ENCODE measurements around the gene VEGFB. TPM values are rescaled to one million over a fixed set of nuclear protein-coding genes. Genes with fewer than 3 reads are reported as not detected.

The VEGFB gene
- total RNA-seq, 6 experiments from 2014 or later: 7.5 to 33.2 (median 16.6) TPM

DNA sequence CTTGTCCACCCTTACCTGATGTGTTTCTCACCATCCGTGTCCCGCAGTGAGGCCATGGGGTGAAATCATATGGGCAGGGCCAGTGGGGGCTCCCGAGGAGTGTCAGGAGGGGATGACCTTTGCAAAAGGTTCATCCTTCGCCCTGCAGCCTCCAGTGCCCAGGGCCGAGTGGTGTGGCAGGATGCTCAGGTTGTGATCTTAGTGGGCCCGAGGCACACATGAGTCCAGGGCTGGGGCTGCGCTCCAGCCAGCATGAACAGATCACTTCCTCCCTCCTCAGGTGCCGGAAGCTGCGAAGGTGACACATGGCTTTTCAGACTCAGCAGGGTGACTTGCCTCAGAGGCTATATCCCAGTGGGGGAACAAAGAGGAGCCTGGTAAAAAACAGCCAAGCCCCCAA lies 3.7 kb downstream of the VEGFB start:
- no peak overlapping the region for H3K4me3 ChIP-seq
- DNase-seq (peak in 2 of 3 donors; percentile 26 to 56), ATAC-seq (no peak)
- 33% methylated on average over 3 of the region's 9 CpGs for WGBS (ENCODE audit: insufficient coverage, low coverage, low lambda C conversion rate, missing lambda C conversion rate)
- H3K4me1 ChIP-seq: peaks cover 0 to 42% (median 14%) of the 10 kb centered on the region in 4 donors
- TF ChIP-seq, protein P1, sequence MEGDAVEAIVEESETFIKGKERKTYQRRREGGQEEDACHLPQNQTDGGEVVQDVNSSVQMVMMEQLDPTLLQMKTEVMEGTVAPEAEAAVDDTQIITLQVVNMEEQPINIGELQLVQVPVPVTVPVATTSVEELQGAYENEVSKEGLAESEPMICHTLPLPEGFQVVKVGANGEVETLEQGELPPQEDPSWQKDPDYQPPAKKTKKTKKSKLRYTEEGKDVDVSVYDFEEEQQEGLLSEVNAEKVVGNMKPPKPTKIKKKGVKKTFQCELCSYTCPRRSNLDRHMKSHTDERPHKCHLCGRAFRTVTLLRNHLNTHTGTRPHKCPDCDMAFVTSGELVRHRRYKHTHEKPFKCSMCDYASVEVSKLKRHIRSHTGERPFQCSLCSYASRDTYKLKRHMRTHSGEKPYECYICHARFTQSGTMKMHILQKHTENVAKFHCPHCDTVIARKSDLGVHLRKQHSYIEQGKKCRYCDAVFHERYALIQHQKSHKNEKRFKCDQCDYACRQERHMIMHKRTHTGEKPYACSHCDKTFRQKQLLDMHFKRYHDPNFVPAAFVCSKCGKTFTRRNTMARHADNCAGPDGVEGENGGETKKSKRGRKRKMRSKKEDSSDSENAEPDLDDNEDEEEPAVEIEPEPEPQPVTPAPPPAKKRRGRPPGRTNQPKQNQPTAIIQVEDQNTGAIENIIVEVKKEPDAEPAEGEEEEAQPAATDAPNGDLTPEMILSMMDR (IDR thresholded peaks at IDR 0.05): no peak
- TF ChIP-seq POLR2A (IDR thresholded peaks at IDR 0.05): no peak
- no peaks in the 10 kb centered on the region for H3K36me3 ChIP-seq
- intact Hi-C loops (cut with DNase I): no loop called here
- peak overlapping the region in 2 of 3 donors; percentile 5 to 97 for H3K27ac ChIP-seq
- H3K27me3 ChIP-seq: no peaks in the 10 kb centered on the region
- H3K9me3 ChIP-seq: no peaks in the 10 kb centered on the region

DNA sequence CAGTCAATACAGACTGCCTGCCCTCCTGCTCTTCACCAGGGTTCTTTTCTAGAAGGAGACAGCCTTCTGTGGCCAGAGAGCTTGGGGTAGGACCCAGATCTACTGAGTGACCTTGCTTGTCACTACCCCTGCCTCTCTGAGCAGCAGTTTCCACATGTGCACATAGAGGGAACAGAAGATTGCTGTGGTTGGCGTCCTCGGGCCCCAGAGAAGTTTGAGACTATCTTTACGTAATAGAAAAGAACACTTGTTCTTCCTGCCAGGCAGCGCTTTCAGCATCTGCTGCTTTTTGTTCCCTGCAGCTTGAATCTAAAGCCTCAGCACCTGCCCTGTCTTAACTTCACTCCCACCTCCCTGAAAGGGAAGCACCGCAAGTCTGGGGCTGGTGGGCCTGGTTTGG lies 4.6 kb downstream of the VEGFB start:
- Histone ChIP-seq H3K9me3 (no peaks in the 10 kb centered on the region), H3K27me3 (no peaks in the 10 kb centered on the region), H3K4me3 (no peak overlapping the region), H3K36me3 (peaks cover 0 to 5% (median 2%) of the 10 kb centered on the region in 4 donors), H3K27ac (peak overlapping the region in 2 of 3 donors; percentile 97 to 98), H3K4me1 (peaks cover 0 to 40% (median 14%) of the 10 kb centered on the region in 4 donors)
- DNase-seq (no peak), ATAC-seq (no peak)
- intact Hi-C loops (cut with DNase I): no loop called here
- no CpG with 5 or more reads among the region's 5 CpGs for WGBS (ENCODE audit: insufficient coverage, low coverage, low lambda C conversion rate, missing lambda C conversion rate)
- TF ChIP-seq, protein P1 (IDR thresholded peaks at IDR 0.05): no peak
- no peak for TF ChIP-seq POLR2A (IDR thresholded peaks at IDR 0.05)

GRCh38 chr11:64239662-64240434 lies 5.5 kb downstream of the VEGFB start:
- no peaks in the 10 kb centered on the region for H3K27me3 ChIP-seq
- H3K9me3 ChIP-seq: no peaks in the 10 kb centered on the region
- DNase-seq (peak in 1 of 3 donors; percentile 43), ATAC-seq (no peak)
- peaks cover 0 to 5% (median 2%) of the 10 kb centered on the region in 4 donors for H3K36me3 ChIP-seq
- intact Hi-C loops (cut with DNase I): no loop called here
- H3K4me3 ChIP-seq: peak overlapping the region; percentile 93 to 98 (median 98)
- peak overlapping the region; percentile 96 to 98 (median 97) for H3K27ac ChIP-seq
- TF ChIP-seq POLR2A (IDR thresholded peaks at IDR 0.05): no peak
- TF ChIP-seq, protein P1 (IDR thresholded peaks at IDR 0.05): no peak
- WGBS (ENCODE audit: insufficient coverage, low coverage, low lambda C conversion rate, missing lambda C conversion rate): 57% methylated on average over 4 of the region's 11 CpGs
- H3K4me1 ChIP-seq: peaks cover 0 to 38% (median 14%) of the 10 kb centered on the region in 4 donors

- Histone ChIP-seq H3K27ac (peak within 1 kb of the TSS; percentile 96 to 98 (median 97)), H3K27me3 (no peaks in the 10 kb centered on the region), H3K9me3 (no peaks in the 10 kb centered on the region), H3K36me3 (peaks cover 0 to 5% (median 2%) of the 10 kb centered on the region in 4 donors), H3K4me3 (peak within 1 kb of the TSS; percentile 93 to 98 (median 98)), H3K4me1 (peaks cover 0 to 36% (median 12%) of the 10 kb centered on the region in 4 donors)
- peak; percentile 54 to 73 (median 68) for ATAC-seq
- peak; percentile 96 for TF ChIP-seq POLR2A (IDR thresholded peaks at IDR 0.05)
- TF ChIP-seq, protein P1 (IDR thresholded peaks at IDR 0.05): no peak
- intact Hi-C loops (cut with DNase I): no loop called here
- WGBS (ENCODE audit: insufficient coverage, low coverage, low lambda C conversion rate, missing lambda C conversion rate): 1% methylated on average over 19 of the region's 58 CpGs
- peak; percentile 98 to 99 (median 99) for DNase-seq
These were observed 6.3 kb downstream of the VEGFB start, which contains the start of gene FKBP2 for GRCh38 chr11:64240435-64241240. Gene FKBP2, plus strand, starts transcription at chr11:64241095. Its CDS starts 1,293 bp downstream, at chr11:64242388.
